ENCODE results near the gene FIGNL1. TPM values are rescaled to one million over a fixed set of nuclear protein-coding genes. Genes with fewer than 3 reads are reported as not detected.

Gene FIGNL1
- total and polyA plus RNA-seq, 2 of the 4 experiments (the other 2 are of a cell fraction), result 8.2 to 27.1 TPM

GRCh38 chr7:50413561-50413960, 36.6 kb downstream of the FIGNL1 start:
- Histone ChIP-seq H3K23ac (ENCODE audit: low read depth, low read length) (no peak overlapping the region), H3K9ac (ENCODE audit: low read depth, low read length) (no peak overlapping the region), H3K36me3 (ENCODE audit: control insufficient read depth, insufficient read depth, low read length) (no peaks in the 10 kb centered on the region), H3K4me3 (ENCODE audit: insufficient read depth, low read depth, low read length) (no peak overlapping the region), H2BK15ac (ENCODE audit: low read depth, low read length) (no peak overlapping the region), H3K27me3 (ENCODE audit: control insufficient read depth, insufficient read depth, low read length) (peaks cover 3% of the 10 kb centered on the region), H3K4me1 (ENCODE audit: control insufficient read depth, insufficient read depth, low read length) (no peaks in the 10 kb centered on the region), H3K79me1 (ENCODE audit: low read depth in 1 of 2, low read length in 2 of 2) (no peaks in the 10 kb centered on the region), H4K91ac (ENCODE audit: insufficient read depth, low read depth, low read length) (no peak overlapping the region), H2BK120ac (ENCODE audit: low read depth, low read length) (no peak overlapping the region), H3K56ac (ENCODE audit: extremely low read depth, insufficient read depth, low read length) (no peak overlapping the region), H3K9me3 (ENCODE audit: control insufficient read depth, insufficient read depth, low read length) (no peaks in the 10 kb centered on the region), H2BK20ac (ENCODE audit: low read depth, low read length) (no peak overlapping the region), H3K4ac (ENCODE audit: low read depth, low read length) (no peak overlapping the region), H3K14ac (replicated peaks; ENCODE audit: low read depth, low read length) (no peak overlapping the region), H4K20me1 (ENCODE audit: insufficient read depth, low read length) (no peaks in the 10 kb centered on the region), H3K9me1 (ENCODE audit: insufficient read depth, low read length) (no peaks in the 10 kb centered on the region), H2AFZ (replicated peaks; ENCODE audit: low read length, poor library complexity) (no peak overlapping the region), H2AK9ac (replicated peaks; ENCODE audit: low read depth, low read length, poor library complexity) (no peak overlapping the region), H4K8ac (ENCODE audit: low read depth in 2 of 2, low read length in 2 of 2) (no peak overlapping the region), H2AK5ac (ENCODE audit: low read depth, low read length) (no peak overlapping the region), H4K5ac (ENCODE audit: low read depth, low read length) (no peak overlapping the region), H2BK5ac (ENCODE audit: low read depth, low read length, poor library complexity, severe bottlenecking) (no peak overlapping the region), H3K27ac (ENCODE audit: insufficient read depth, low read length) (no peak overlapping the region), H3K4me2 (ENCODE audit: low read depth, low read length) (no peak overlapping the region), H3K18ac (ENCODE audit: low read depth, low read length) (no peak overlapping the region)
- in situ Hi-C loops (cut with MboI; ENCODE audit: low sequenced_read_pairs), result no loop called here
- dilution Hi-C loops (cut with HindIII; ENCODE audit: low sequenced_read_pairs, unreplicated experiment), result no loop called here
- intact Hi-C loops (cut with micrococcal nuclease), result no loop called here
- no TSS peak for BruUV-seq (replicated peaks)
- no peak for ATAC-seq (ENCODE audit: low read depth)
- TF ChIP-seq NFE2L2 (IDR thresholded peaks at IDR 0.05; ENCODE audit: low read depth, low read length) (no peak), CTCF (conservative IDR thresholded peaks at IDR 0.05; ENCODE audit: low read depth, low read length) (no peak), USF2 (IDR thresholded peaks at IDR 0.05; ENCODE audit: low read depth, low read length) (no peak), MAZ (IDR thresholded peaks at IDR 0.05; ENCODE audit: borderline replicate concordance, low read depth, low read length) (no peak), MXI1 (IDR thresholded peaks at IDR 0.05; ENCODE audit: borderline replicate concordance, low read depth, low read length) (no peak), CEBPB (IDR thresholded peaks at IDR 0.05; ENCODE audit: low read depth, low read length) (no peak), FOS (IDR thresholded peaks at IDR 0.05; ENCODE audit: low read depth, low read length) (no peak), CHD1 (IDR thresholded peaks at IDR 0.05; ENCODE audit: low read depth, low read length) (no peak), SMC3 (IDR thresholded peaks at IDR 0.05; ENCODE audit: low read depth, low read length) (no peak), POLR2A (IDR thresholded peaks at IDR 0.05; ENCODE audit: low read depth, low read length) (no peak), ELK1 (IDR thresholded peaks at IDR 0.05; ENCODE audit: borderline replicate concordance, low read depth, low read length) (no peak), RCOR1 (IDR thresholded peaks at IDR 0.05; ENCODE audit: insufficient replicate concordance, low read length) (no peak), RAD21 (IDR thresholded peaks at IDR 0.05; ENCODE audit: low read length) (no peak)
- CTCF ChIA-PET, result interaction anchor here (0.6 kb wide), 1 partner anchor 728 kb away, joined by 3 read pairs; no protein-coding TSS in a partner anchor
- POLR2A ChIA-PET (ENCODE audit: unreplicated experiment), result no interaction called here
- 52% methylated on average over 4 of the region's 7 CpGs; no CpG with 5 or more reads in 1 of the 2 experiments for WGBS, 2 experiments (ENCODE audit: extremely low coverage in 2 of 2, insufficient read length in 1 of 2)
- DNase-seq, result no peak
